ENCODE data around the gene IRF6.

IRF6 gene

GRCh38 chr1:209786146-209786545, 19.8 kb downstream of the IRF6 start:
- DNase-seq, result no peak

GRCh38 chr1:209785592-209785991, 20.4 kb downstream of the IRF6 start:
- no peak for DNase-seq

- peak; percentile 99 for DNase-seq
Measured at GRCh38 chr1:209784265-209785169, 21.4 kb downstream of the IRF6 start, which contains the start of gene C1orf74. Gene C1orf74 (minus strand): TSS chr1:209784559. CDS start chr1:209783634, 925 bp downstream.

GRCh38 chr1:209783386-209783785, 22.6 kb downstream of the IRF6 start:
- no peak for DNase-seq

- no peak for DNase-seq
Measured at GRCh38 chr1:209780268-209780667, 25.7 kb downstream of the IRF6 start.

- DNase-seq, result no peak
Measured at GRCh38 chr1:209778102-209778501, 27.8 kb downstream of the IRF6 start.

GRCh38 chr1:209777587-209777986, 28.4 kb downstream of the IRF6 start:
- DNase-seq, result no peak

GRCh38 chr1:209775678-209776077, 30.3 kb downstream of the IRF6 start:
- DNase-seq, result no peak

GRCh38 chr1:209774592-209774991, 31.4 kb downstream of the IRF6 start:
- no peak for DNase-seq

- no peak for DNase-seq
Measured at GRCh38 chr1:209772126-209772525, 33.8 kb downstream of the IRF6 start.

- no peak for DNase-seq
Measured at GRCh38 chr1:209770636-209771415, 35.1 kb downstream of the IRF6 start.

GRCh38 chr1:209769971-209770370, 36.0 kb downstream of the IRF6 start:
- no peak for DNase-seq

- DNase-seq, result peak; percentile 55 to 58
Measured at GRCh38 chr1:209769171-209769904, 36.6 kb downstream of the IRF6 start.

- DNase-seq, result peak; percentile 73 to 76
Measured at GRCh38 chr1:209768354-209768774, 37.6 kb downstream of the IRF6 start.

- DNase-seq, result no peak
Measured at GRCh38 chr1:209767706-209768105, 38.2 kb downstream of the IRF6 start.

GRCh38 chr1:209767096-209767495, 38.8 kb downstream of the IRF6 start:
- no peak for DNase-seq

GRCh38 chr1:209766051-209766450, 39.9 kb downstream of the IRF6 start:
- no peak for DNase-seq

- no peak for DNase-seq
Measured at GRCh38 chr1:209761011-209761635, 44.8 kb downstream of the IRF6 start.

GRCh38 chr1:209759829-209760359, 46.0 kb downstream of the IRF6 start:
- no peak for DNase-seq

- DNase-seq, result no peak
Measured at GRCh38 chr1:209758400-209758799, 47.5 kb downstream of the IRF6 start.

GRCh38 chr1:209756615-209757445, 49.1 kb downstream of the IRF6 start:
- DNase-seq, result peak in 1 of 2 experiments; percentile 21

Data from activated CD4-positive, alpha-beta T cell treated with anti-CD3 and anti-CD28 coated beads, Interleukin-2, amount 50 U/mL, for 4 hours (primary cell).